Measurements from ENCODE around the gene IPO11.
"Not testable (repeated sequence)": the region's sequence is repeated elsewhere in the genome, so short reads cannot be mapped to it uniquely, and the experiment has no call there.

IPO11 gene

DNA sequence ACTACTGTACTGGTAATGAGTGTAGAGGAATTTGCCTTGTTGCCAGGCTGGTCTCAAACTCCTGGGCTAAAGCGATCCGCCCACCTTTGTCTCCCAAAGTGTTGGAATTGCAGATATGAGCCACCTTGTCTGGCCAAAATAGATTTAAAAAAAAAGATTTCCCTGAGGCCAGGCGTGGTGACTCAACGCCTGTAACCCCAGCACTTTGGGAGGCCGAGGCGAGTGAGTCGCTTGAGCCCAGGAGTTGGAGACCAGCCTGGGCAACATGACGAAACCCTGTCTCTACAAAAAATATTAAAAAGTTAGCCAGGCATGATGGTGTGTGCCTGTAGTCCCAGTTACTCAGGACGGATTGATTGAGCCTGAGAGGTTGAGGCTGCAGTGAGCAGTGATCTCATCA lies 62.5 kb downstream of the IPO11 start:
- peak; percentile 95 for FAIRE-seq
- no peak for DNase-seq (ENCODE audit: insufficient read length, low spot score)
- no peak for TF ChIP-seq POLR2A (IDR thresholded peaks at IDR 0.05; ENCODE audit: low read depth, low read length)

DNA sequence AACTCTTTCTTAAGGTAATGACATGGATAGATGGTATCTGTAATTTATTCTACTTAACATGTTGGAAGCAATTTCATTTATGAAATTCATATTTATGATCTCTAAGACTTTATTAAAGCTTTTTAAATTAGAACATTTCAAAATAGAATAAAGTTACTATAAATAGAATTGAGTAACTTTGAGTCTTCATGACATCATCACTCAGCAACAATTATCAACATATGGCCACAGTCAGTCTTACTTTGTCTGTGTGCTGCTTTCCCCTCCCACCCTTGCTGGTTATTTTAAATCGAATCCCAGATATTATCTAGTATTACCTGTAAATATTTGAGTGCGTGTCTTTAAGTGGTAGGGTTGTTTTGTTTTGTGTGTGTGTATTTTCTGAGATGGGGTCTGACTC lies 65.2 kb downstream of the IPO11 start:
- DNase-seq (ENCODE audit: insufficient read length, low spot score) (no peak), FAIRE-seq (no peak)
- TF ChIP-seq POLR2A (IDR thresholded peaks at IDR 0.05; ENCODE audit: low read depth, low read length): no peak

DNA sequence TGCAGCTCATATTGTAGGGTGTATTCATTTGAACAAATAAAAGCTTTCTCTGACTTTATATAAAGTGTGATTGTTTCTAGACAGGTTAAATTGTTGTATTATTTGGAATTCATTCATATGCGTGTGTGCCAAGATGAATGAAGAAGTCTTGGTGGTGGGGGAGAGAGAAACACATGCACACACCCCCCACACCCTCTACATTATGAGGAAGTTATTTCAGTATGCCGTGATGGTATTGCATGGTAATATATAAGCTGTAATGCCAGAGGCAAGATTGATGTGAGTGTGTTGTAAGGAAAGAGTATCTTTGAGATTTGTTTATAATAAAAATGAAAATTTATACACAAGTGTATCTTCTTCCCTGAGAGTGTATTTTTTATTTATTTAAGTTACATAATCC lies 71.0 kb downstream of the IPO11 start:
- no peak for TF ChIP-seq POLR2A (IDR thresholded peaks at IDR 0.05; ENCODE audit: low read depth, low read length)
- FAIRE-seq (no peak), DNase-seq (ENCODE audit: insufficient read length, low spot score) (no peak)

DNA sequence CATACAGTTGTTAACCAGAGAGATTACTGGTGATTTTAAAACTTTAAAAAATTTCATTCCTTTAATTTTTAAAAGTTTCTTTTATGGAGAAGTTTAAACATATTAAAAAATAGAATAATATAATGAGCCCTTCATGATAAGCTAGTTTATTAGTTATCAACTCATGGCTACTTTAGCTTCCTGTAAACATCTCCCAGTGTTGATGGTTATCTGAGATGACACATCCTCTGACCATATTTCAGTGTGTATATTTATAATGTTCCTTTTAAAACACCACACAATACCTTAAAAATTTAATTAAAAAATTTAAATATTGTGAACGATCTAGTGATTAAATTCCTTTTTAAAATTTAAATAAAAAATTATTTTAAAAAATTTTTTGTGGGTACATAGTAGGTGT lies 74.1 kb downstream of the IPO11 start:
- no peak for DNase-seq (ENCODE audit: insufficient read length, low spot score)
- no peak for FAIRE-seq
- TF ChIP-seq POLR2A (IDR thresholded peaks at IDR 0.05; ENCODE audit: low read depth, low read length): no peak

DNA sequence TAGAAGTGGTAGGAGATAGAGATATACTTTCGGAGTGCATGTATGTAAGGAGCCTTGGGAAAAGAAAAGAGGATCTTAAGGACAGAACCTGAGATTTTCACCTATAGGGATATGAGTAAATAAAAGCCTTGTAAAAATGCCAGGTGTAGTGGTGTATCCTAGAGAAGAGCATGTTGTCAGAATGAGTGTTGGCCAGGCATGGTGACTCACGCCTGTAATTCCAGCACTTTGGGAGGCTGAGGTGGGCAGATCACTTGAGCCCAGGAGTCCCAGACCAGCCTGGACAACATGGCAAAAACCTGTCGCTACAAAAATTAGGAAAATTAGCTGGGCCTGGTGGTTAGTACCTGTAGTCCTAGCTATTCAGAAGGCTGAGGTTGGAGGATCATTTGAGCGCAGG lies 76.0 kb downstream of the IPO11 start:
- TF ChIP-seq POLR2A (IDR thresholded peaks at IDR 0.05; ENCODE audit: low read depth, low read length): no peak
- DNase-seq (ENCODE audit: insufficient read length, low spot score): no peak
- peak; percentile 65 for FAIRE-seq

DNA sequence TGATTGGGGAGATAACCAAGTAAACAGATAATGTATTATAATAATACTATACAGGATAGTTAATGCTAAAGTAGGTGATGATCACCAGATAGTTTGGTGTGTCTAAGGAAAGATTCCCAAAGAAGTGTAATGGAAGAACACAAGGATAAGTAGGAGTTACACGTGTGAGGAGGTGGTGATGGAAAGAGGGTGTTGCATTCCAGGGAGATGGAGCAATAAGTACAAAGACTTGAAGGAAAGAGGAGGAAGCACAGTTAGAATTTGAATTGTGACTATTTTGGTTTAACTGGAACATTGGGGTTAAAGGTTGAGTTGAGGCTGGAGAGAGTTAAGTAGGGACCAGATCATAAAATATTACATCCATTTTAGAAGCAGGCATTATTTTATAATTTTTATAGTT lies 76.9 kb downstream of the IPO11 start:
- no peak for DNase-seq (ENCODE audit: insufficient read length, low spot score)
- no peak for FAIRE-seq
- TF ChIP-seq POLR2A (IDR thresholded peaks at IDR 0.05; ENCODE audit: low read depth, low read length): no peak

DNA sequence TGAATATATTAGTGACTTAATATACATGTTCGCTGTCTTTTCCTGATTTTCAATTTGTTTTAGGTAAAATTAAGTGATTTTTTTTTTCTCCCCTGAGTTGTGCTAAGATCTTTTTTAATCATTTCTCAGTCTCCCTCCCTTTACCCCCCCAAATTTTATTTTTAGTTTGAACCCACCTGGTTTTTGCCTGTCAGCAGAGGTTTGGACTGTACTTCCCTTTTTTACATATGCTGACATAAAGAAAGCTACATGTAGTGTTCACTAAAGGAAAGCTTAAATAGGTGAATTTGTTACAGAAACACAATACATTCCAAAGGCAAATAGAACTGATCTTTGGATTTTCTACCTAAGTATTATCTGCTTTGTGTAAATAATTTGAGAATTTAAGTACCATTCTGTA lies 82.2 kb downstream of the IPO11 start:
- DNase-seq (ENCODE audit: insufficient read length, low spot score) (no peak), FAIRE-seq (no peak)
- TF ChIP-seq POLR2A (IDR thresholded peaks at IDR 0.05; ENCODE audit: low read depth, low read length): no peak

DNA sequence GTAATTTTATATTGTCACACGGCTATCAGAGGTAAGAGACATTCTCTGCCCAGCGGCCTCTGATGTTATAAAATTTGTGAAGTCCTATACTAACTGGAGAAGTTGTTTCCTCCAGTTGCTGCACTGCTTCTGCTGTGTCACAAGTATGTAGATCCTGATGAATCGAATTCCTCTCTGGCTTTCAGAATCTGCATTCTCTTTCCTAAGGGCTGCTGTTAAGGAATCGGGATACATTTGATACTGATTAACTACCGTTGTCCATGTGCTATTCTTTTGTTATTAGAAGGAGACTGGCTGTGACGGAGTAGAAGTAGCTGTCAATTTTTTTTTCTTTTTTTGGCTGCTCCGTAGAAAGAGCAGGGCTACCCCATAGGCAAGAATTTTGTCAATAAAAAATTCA lies 84.3 kb downstream of the IPO11 start:
- no peak for TF ChIP-seq POLR2A (IDR thresholded peaks at IDR 0.05; ENCODE audit: low read depth, low read length)
- DNase-seq (ENCODE audit: insufficient read length, low spot score) (no peak), FAIRE-seq (no peak)

DNA sequence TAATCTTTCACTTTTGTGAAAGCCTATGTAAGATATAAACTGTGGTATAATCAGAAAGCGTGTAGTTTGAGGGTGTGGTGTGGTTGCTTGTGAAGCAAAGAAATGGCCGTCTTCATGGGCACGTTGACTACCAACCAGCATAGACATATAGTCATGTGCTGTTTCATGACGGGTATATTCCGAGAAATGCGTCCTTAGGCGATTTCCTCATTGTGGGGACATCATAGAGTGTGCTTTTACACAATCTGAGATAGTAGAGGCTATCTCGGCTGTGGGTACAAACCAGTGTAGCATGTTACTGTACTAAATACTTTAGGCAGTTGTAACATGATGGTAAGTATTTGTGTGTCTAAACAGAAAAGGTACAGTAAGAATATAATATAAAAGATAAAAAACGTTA lies 86.4 kb downstream of the IPO11 start:
- TF ChIP-seq POLR2A (IDR thresholded peaks at IDR 0.05; ENCODE audit: low read depth, low read length): no peak
- FAIRE-seq (no peak), DNase-seq (ENCODE audit: insufficient read length, low spot score) (no peak)

DNA sequence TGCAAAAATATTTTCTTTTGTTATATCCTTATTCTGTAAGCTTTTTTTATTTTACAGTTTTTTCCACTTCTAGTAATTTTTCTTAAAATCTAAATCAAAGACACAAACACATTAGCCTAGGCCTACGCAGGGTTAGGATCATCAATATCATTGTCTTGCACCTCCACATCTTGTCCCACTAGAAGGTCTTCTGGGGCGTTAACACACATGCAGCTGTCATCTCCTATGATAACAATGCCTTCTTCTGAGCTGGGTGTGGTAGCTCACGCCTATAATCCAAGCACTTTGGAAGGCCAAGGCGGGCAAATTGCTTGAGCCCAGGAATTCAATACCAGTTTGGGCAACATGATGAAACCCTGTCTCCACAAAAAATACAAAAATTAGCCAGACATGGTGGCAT lies 87.2 kb downstream of the IPO11 start:
- TF ChIP-seq POLR2A (IDR thresholded peaks at IDR 0.05; ENCODE audit: low read depth, low read length): no peak
- DNase-seq (ENCODE audit: insufficient read length, low spot score) (no peak), FAIRE-seq (no peak)

DNA sequence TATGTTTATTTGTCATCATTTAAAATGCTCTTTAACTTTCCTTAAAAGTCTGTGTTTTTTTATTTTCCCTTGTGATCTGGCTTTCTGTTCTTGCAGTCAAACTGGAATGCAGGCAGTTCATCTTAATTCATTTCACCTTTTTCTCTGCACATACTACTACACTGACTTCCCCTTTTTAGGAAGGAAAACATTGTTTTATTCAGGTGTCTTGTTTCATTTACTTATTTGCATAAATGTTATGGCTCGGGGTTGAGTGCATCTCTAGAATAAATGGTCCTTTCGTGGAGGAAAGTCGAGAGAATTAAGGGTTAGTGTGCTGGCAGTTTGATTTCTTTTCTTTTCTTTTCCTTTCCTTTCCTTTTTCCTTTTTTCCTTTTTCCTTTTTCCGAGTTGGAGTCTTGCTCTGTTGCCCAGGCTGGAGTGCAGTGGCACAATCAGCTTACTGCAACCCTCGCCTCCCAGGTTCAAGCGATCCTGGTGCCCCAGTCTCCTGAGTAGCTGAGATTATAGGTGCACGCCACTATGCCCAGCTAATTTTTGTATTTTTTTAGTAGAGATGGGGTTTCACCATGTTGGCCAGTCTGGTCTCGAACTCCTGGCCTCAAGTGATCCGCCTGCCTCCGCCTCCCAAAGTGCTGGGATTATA lies 90.0 kb downstream of the IPO11 start:
- FAIRE-seq (no peak), DNase-seq (ENCODE audit: insufficient read length, low spot score) (no peak)
- no peak for TF ChIP-seq POLR2A (IDR thresholded peaks at IDR 0.05; ENCODE audit: low read depth, low read length)

DNA sequence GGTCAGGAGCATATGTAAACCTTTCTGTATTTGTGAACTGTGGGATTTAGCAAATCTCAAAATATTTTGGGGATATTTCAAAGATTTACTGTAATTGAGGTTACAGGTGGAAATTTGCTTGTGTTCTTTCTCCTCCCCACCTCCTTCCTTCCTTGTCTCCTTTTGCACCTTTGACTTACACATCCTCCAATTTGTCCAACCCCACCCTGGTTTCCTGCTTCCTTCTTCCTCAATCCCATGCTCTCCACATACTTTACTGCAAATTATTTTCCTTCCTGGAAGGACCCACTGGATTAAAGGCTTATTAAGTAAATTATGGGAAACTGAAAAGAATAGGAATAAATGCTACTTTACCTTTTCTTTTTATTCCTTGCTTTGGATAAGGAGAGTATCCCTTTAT lies 91.6 kb downstream of the IPO11 start:
- DNase-seq (ENCODE audit: insufficient read length, low spot score) (no peak), FAIRE-seq (no peak)
- TF ChIP-seq POLR2A (IDR thresholded peaks at IDR 0.05; ENCODE audit: low read depth, low read length): no peak

DNA sequence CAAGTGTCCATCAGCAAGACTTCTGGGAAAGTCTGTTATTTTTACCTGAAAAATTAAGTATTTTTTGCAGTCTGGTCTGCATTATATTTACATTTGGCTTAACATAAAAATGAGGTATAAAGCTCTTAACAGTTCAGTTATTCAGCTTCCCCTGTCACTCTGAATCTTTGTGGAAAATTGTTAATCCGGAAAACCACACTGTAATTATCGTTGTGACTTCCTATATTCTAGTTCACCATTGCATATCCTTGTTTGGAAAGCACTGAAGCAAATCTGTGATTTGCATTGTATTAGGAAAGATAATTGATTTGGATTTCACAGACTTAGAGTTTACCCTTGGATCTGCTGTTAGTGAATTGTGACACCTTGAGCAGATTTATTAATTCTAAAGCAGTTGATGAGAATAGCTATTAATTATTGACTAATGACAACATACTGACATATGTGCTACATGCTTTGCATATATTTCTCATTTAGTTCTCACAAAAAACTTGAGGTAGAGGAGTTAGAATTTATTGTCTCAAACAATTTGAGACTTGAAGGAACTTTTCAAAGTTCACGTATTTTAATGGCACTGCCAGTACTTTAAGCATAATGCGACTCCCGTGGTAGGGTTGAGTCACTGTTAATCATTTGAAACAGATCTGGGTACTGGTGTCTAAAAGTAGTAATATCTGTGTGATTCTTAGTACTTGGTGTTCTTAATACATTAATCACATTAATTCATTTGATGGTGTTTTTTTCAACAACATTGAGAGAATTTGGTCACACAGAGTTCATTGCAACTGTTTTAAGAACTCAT lies 94.3 kb downstream of the IPO11 start:
- no peak for DNase-seq (ENCODE audit: insufficient read length, low spot score)
- FAIRE-seq: no peak
- no peak for TF ChIP-seq POLR2A (IDR thresholded peaks at IDR 0.05; ENCODE audit: low read depth, low read length)

DNA sequence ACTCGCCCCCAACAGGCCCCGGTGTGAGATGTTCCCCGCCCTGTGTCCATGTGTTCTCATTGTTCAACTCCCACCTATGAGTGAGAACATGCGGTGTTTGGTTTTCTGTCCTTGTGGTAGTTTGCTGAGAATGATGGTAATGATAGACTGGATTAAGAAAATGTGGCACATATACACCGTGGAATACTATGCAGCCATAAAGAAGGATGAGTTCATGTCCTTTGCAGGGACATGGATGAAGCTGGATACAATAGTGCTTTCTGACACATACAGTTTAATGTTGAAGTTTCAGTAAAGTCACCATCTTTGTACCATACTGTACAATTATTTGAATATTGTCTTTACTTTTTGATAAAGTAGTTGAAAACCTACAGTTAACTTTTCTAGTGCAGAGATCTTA lies 96.2 kb downstream of the IPO11 start:
- not testable (repeated sequence) for DNase-seq (ENCODE audit: insufficient read length, low spot score); FAIRE-seq

DNA sequence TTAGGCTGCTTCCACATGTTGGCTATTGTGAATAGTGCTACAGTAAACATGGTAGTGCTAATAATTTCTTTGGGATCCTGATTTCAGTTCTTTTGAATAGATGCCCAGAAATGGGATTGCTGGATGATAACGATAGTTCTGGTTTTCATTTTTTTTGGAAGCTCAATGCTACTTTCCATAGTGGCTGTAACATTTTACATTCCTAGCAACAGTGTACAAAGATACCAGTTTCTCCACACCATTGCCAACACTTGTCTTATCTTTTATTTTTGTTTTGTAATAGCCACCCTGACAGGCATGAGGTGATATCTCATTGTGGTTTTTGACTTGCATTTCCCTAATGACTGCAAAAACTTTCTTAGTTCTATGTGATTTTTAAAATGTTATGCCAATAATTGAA lies 97.2 kb downstream of the IPO11 start:
- no peak for TF ChIP-seq POLR2A (IDR thresholded peaks at IDR 0.05; ENCODE audit: low read depth, low read length)
- no peak for FAIRE-seq
- no peak for DNase-seq (ENCODE audit: insufficient read length, low spot score)

DNA sequence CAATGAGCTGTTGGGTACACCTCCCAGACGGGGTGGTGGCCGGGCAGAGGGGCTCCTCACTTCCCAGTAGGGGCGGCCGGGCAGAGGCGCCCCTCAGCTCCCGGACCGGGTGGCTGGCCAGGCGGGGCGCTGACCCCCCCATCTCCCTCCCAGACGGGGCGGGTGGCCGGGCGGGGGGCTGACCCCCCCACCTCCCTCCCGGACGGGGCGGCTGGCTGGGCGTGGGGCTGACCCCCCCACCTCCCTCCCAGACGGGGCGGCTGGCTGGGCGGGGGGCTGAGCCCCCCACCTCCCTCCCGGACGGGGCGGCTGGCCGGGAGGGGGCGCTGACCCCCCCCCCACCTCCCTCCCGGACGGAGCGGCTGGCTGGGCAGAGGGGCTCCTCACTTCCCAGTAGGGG lies 100.5 kb downstream of the IPO11 start:
- FAIRE-seq; DNase-seq (ENCODE audit: insufficient read length, low spot score): not testable (repeated sequence)

All from H54 (cell line).